HTERT RPE-1 (cell line): ENCODE measurements around the gene LRFN4.
"Not testable (repeated sequence)": the region's sequence is repeated elsewhere in the genome, so short reads cannot be mapped to it uniquely, and the experiment has no call there.

Experiments
- in situ Hi-C: fragments of 300-500 bp; cut with MboI; formaldehyde crosslinking; loops from 4 replicates; pipeline ENCODE4 v1.14.3; 2020; ENCODE audit warnings: low sequenced_read_pairs

LRFN4 gene

DNA sequence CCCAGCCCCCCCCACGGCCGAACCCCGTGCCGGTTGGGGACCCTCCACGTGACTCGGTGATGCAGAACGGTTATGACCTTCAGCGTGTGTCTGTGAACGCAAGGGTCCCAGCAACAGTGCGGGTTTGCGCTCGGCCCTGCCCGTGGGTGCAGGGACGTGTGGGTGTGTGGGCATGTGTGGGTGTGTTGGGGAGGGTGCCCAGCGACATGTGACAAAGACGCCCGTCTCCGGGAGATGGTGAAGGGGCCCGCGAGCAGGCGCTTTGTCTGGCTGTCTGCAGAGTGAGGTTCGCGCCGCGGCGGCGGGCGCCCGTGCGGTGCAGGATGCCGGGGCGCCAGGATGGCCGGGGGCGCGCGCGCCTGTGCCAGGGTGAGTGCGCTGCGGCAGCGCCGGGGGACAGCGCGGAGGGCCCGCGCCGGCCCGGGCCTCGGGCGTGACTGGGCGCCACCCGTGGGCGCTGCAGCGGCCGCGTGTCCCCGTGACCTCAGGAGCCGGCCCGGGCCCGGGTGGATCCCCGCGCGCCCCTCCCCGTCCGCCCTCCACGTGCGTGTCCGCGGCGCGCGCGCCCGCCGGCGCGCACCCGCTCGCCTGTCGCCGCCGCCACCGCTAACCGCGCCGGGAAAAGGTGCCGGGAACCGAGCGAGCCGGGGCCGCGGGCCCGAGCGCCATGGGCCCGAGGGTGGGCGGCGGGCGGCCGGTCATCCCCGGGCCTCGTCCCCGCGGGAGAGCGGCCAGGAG lies at the start of gene LRFN4:
Gene LRFN4 (plus strand): TSS at position 569 of the 738 bp plus-strand sequence. CDS start 681 bp downstream, outside the sequence.
- in situ Hi-C loops, result no loop called here

GRCh38 chr11:66809592-66809991 lies 47.3 kb upstream of the LRFN4 start:
- in situ Hi-C loops, result no loop called here

- in situ Hi-C loops, result no loop called here
Measured at GRCh38 chr11:66810576-66811185, 46.2 kb upstream of the LRFN4 start.

- in situ Hi-C loops, result no loop called here
Measured at GRCh38 chr11:66814678-66815077, 42.2 kb upstream of the LRFN4 start.

DNA sequence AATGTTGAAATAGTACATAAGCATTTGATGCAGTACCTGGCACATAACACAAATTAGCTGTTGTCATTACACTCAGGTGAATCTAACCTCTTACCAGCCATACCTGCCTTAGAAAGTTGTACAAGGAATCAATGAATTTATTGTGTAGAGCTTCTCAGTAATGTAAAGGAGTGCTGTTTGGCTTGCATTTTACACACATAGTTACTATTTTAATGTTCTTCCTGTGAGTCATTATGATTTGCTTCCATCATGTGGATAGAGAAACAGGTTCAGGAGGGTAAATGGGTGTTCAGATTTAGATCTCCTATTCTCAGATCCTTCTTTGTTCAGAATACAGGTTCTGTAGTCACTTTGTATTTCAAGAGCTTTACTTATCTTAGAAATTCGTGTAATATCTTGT lies 41.2 kb upstream of the LRFN4 start:
- in situ Hi-C loops, result no loop called here

GRCh38 chr11:66818231-66818955 lies 38.5 kb upstream of the LRFN4 start:
- in situ Hi-C loops, result no loop called here

GRCh38 chr11:66820381-66820780 lies 36.5 kb upstream of the LRFN4 start:
- in situ Hi-C loops, result no loop called here

DNA sequence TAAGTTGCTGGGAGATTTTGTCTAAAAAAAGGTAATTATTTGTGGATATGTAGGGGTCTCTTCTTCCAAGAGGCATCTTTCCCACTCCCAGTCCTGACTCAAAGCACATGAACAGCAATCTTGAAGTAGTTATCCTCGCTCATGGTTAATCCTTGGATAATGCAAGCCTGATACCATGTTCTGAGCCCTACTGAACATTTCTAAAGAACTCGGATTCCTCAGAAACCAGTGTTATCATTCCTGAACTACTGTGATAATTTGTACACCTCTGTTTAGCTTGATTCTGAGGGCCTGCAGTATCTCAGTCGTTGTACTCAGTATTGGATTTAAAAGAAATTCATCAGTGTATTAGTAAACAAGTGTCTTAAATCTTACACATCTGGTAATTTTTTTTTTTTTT lies 36.0 kb upstream of the LRFN4 start:
- in situ Hi-C loops, result no loop called here

GRCh38 chr11:66823700-66824099 lies 33.2 kb upstream of the LRFN4 start:
- in situ Hi-C loops, result no loop called here

- in situ Hi-C loops, result not testable (repeated sequence)
Measured at GRCh38 chr11:66824573-66824972, 32.3 kb upstream of the LRFN4 start.

DNA sequence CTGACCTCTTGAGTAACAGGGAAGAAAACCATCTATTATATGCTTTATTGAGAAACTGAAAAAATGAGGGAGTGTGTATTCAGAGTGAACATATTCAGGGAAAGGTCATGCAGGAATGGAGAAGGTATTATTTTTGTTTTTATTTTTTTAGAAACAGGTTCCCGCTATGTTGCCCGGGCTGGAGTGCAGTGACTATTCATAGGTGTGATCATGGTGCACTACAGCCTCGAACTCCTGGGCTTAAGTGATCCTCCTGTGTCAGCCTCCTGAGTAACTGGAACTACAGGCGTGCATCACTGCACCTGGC lies 22.4 kb upstream of the LRFN4 start:
- in situ Hi-C loops, result no loop called here

GRCh38 chr11:66834943-66835342 lies 21.9 kb upstream of the LRFN4 start:
- in situ Hi-C loops, result no loop called here

DNA sequence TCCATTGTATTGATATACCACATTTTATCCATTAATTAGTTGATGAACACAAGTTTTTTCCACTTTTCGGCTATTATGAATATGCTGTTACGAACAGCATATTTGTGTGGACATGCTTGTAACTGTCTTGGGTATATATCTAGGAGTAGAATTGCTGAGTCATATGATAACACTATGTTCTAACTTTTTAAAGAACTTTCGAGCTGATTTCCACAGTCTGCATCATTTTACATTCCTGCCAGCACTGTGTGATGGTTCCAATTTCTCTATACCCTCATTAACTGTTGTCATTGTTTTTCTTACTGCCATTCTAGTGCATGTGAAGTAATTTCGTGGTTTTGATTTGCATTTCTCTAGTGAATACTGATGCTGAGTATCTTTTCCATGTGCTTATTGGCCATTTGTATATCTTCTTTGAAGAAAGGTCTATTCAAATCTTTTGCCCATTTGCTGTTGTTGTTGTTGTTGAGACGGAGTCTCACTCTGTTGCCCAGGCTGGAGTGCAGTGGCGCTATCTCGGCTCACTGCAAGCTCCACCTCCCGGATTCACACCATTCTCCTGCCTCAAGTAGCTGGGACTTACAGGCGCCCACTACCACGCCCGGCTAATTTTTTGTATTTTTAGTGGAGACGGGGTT lies 21.0 kb upstream of the LRFN4 start:
- in situ Hi-C loops, result no loop called here

DNA sequence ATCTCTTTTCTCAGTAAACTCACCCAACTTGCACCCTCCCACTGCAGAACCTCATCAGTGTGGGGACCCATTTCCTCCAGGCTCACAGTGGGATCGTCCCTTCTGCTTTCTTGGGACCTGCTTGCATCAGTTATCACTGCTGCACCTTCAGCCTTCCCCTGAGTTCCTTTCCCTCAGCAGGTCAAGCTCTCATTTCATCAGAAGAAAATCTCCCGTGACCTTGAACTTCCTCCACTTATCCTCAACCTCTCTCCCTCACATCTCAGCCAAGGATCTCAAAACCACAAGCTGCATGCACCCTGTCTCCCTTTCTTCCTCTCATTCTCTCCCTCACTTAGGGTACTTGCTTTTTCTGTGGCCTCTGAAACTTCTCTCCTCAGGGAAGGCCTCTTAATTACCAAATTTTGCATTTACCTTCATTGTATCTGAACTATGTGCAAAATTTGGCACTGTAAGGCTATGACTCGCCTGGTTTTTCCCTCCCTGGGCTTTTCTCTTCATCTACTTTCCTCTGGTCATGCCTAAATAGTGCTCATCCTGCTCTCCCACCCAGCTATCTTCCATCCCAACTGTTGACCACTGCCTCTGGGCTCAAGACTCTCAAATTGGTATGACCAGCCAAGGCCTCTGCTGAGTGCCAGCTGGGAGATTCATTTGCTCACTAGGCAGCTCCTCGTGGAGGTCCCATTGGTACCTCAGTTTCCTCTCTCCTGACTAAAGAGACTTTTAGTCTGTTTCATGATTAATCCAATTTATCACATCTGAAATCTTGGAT lies 16.4 kb upstream of the LRFN4 start:
- in situ Hi-C loops, result no loop called here

DNA sequence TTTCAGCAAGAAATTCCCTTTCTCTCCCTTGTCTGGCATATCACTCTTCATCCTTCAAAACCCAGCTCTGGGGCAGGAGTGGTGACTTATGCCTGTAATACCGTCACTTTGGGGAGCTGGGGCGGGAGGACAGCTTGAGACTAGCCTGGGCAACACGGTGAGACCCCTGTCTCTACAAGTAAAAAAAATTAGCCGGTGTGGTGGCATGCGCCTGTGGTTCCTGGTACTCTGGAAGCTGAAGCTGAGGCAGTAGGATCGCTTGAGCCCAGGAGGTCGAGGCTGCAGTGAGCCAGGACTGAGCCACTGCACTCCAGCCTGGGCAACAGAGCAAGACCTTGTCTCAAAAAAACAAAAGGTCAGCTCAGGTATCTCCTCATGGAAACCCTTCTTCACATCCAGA lies 15.0 kb upstream of the LRFN4 start:
- in situ Hi-C loops, result no loop called here

GRCh38 chr11:66842501-66842895 lies 14.4 kb upstream of the LRFN4 start:
- in situ Hi-C loops, result no loop called here

DNA sequence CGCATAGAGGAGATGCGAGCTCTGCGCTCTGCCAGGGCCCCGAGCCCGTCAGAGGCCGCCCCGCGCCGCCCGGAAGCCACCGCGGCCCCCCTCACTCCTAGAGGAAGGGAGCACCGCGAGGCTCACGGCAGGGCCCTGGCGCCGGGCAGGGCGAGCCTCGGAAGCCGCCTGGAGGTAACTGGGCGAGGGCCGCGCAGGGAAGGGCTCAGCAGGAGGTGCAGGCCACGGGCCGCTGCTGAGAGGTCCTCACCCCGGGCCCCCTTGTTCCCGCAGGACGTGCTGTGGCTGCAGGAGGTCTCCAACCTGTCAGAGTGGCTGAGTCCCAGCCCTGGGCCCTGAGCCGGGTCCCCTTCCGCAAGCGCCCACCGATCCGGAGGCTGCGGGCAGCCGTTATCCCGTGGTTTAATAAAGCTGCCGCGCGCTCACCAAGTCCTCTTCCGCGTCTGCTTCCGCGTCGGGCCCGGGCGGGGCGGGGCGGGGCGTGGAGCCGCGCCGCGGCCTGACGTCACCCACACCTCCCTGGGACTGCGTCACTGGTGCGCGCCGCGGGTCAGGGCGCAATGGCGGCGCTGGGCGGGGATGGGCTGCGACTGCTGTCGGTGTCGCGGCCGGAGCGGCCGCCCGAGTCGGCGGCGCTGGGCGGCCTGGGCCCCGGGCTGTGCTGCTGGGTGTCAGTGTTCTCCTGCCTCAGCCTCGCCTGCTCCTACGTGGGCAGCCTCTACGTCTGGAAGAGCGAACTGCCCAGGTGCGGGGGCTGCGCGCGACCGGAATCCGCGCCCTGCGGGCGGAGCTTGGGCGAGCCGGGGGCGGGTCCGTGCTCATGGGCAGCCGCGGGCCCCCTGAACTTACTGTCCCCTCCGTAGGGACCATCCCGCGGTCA lies 13.7 kb upstream of the LRFN4 start, which contains the start of gene RCE1:
Gene RCE1 (plus strand): TSS at position 546 of the 880 bp plus-strand sequence. CDS start 15 bp downstream, at position 561.
- in situ Hi-C loops, result no loop called here

DNA sequence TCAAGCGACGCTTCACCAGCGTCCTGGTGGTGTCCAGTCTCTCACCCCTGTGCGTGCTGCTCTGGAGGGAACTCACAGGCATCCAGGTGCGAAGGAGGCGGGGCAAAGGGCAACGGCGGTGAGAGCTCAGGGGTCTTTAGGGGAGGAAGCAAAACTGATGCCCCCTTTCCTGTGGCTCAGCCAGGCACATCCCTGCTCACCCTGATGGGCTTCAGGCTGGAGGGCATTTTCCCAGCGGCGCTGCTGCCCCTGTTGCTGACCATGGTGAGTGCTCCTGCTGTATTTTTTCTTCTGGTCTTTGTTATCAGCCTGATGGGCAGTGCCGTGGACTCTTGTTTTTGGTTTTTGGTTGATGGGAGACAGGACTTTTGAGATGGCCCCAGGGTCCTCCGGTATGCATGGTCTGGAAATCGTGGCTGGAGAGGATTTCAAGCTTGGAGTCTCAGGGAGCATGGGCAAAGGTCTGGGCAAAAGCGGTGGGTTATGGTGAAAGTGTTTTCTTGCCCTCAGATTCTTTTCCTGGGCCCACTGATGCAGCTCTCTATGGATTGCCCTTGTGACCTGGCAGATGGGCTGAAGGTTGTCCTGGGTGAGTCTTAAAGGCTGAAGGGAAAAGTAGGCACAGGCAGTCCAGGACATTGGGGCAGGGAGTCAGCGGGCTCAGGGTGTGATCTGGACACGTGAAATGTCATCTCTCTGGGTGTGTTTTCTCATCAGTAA lies 12.9 kb upstream of the LRFN4 start:
- in situ Hi-C loops, result no loop called here

GRCh38 chr11:66844496-66845142 lies 12.2 kb upstream of the LRFN4 start:
- in situ Hi-C loops, result no loop called here
